Measurements from ENCODE around the gene SMAD4.
A peak's percentile ranks its signal among the peaks of the same experiment; 100 is the strongest.

SMAD4 gene

DNA sequence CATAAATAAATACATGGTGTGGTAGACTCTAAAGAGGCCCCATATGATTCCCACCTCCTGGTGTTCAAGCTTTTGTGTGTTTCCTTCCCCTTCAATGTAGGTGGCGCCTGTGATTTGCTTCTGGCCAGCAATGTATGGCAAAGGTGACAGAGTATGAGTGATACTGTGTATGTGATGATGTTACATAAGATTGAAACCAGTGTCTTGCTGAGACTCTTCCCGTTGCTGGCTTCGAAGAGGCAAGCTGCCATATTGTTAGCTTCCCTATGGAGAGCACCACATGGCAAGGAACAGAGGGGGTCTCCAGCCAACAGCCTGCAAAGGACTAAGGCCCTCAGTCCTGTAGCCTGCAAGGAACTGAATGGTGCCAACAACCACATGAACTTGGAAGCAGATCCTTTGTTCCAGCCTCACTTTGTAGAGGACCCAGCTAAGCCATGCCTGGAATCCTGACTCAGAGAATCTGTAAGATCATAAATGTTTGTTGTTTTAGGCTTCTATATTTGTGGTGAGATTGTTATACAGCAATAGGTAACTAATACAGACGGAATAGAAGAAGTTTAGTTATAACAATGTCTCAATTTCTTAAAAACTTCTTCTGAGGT, 1.7 kb upstream of the SMAD4 start:
- H3K27ac ChIP-seq = peak overlapping the region; percentile 98
- TF ChIP-seq, protein P1, sequence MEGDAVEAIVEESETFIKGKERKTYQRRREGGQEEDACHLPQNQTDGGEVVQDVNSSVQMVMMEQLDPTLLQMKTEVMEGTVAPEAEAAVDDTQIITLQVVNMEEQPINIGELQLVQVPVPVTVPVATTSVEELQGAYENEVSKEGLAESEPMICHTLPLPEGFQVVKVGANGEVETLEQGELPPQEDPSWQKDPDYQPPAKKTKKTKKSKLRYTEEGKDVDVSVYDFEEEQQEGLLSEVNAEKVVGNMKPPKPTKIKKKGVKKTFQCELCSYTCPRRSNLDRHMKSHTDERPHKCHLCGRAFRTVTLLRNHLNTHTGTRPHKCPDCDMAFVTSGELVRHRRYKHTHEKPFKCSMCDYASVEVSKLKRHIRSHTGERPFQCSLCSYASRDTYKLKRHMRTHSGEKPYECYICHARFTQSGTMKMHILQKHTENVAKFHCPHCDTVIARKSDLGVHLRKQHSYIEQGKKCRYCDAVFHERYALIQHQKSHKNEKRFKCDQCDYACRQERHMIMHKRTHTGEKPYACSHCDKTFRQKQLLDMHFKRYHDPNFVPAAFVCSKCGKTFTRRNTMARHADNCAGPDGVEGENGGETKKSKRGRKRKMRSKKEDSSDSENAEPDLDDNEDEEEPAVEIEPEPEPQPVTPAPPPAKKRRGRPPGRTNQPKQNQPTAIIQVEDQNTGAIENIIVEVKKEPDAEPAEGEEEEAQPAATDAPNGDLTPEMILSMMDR (conservative IDR thresholded peaks at IDR 0.05) = no peak

DNA sequence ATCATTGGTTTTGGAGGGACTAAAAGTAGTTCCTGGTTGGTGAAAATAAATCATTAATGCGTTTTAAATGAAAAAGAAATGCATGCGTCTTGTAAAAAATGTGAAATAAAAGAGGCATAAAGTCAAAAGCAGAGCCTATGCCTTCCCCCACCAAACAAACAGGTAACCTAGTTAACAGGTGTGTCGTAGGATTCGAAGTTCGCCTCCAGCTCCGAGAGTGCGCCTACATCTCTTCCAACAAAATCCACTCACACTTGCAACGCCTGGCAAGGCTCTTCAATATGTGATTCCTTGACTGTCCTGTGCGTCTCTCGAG, 677 bp upstream of the SMAD4 start:
- peak overlapping the region; percentile 98 for H3K27ac ChIP-seq
- TF ChIP-seq, protein P1 (conservative IDR thresholded peaks at IDR 0.05) = no peak

DNA sequence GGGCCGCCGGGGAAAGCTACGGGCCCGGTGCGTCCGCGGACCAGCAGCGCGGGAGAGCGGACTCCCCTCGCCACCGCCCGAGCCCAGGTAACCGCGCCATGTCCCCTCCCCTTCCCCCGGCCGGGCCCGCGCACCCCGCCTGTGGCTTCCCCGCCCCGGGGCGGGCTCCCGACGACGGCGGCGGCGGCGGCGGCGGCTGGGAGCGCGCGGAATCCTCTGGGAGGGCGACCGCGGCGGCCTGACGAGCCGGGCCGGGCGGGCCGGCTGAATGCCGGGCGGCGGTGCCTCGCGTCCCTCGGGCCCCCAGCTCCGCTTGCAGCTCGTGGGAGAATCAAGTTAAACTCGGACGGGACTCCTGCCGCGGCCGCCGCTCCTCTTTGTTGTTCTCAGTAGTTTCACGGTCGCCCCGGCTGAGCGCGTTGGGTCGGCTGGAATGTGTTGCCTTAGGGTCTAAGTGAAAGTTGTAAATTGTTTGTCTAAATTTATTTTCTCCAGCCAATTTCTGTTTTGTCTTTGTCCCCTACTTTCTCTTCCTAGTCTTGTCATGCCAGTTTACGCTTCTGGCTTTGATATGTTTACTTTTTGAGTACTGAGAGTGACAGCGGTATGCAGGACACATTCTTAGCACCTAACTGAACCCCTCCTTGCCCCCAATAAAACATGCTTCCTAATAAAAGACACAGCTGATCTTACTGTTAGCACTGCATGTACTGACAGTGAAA, 685 bp downstream of the SMAD4 start:
- TF ChIP-seq, protein P1 (conservative IDR thresholded peaks at IDR 0.05) = no peak
- peak overlapping the region; percentile 98 for H3K27ac ChIP-seq

DNA sequence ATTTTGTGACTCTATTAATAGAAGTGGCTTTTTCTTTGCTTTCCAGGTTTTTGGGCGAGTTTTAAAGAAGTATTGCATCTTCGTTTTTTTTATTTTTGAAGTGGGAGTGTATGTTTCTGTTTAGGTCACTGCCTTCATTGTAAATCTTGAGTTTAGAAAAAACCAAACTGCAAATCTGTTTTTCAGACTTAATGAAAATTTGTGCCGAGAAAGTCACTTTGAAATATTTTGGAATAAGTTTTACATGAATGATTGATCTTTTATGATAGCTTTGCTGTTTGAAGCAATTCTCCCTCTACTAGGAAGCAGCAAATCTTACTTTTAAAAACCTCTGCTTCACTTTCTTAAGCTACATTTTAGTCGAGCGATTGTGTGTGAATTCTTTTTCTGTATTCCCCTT, 2.2 kb downstream of the SMAD4 start:
- TF ChIP-seq, protein P1 (conservative IDR thresholded peaks at IDR 0.05) = no peak
- H3K27ac ChIP-seq = peak overlapping the region; percentile 98

DNA sequence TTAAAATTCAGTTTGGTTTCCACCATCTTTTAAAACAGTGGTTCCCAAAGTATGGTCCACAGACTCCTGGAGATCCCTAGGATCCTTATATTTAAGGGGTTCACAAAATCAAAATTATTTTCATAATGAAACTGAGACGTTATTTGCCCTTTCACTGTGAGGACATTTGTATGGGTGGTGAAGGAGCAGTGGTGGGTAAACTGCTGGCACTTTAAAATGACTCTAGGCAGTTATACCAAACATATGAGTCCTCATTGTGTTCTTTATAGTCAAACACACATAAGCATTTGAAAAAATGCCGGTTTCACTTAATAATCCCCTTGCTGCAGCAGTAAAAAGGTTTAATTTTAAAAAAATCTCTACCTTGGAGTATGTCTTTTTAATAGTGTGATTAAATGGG, 7.2 kb downstream of the SMAD4 start:
- TF ChIP-seq, protein P1 (conservative IDR thresholded peaks at IDR 0.05) = no peak
- H3K27ac ChIP-seq = peak overlapping the region; percentile 34

DNA sequence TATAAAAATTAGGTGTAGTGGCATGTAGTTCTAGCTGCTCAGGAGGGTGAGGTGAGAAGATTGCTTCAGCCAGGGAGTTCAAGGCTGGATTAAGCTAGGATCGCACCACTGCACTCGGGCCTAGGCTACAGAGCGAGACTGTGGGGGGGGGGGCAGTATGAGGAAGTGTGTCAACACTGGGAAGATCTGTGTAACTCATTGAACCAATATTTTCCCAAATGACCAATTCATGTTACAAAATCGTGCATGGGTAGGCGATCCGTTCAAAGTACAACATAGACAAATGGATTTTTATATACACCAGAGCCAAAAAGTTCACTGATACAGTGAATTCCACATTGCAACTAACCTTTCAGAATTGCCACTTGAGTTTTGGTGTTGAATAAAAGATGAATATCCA, 8.1 kb downstream of the SMAD4 start:
- TF ChIP-seq, protein P1 (conservative IDR thresholded peaks at IDR 0.05) = no peak
- H3K27ac ChIP-seq = peak overlapping the region; percentile 34

DNA sequence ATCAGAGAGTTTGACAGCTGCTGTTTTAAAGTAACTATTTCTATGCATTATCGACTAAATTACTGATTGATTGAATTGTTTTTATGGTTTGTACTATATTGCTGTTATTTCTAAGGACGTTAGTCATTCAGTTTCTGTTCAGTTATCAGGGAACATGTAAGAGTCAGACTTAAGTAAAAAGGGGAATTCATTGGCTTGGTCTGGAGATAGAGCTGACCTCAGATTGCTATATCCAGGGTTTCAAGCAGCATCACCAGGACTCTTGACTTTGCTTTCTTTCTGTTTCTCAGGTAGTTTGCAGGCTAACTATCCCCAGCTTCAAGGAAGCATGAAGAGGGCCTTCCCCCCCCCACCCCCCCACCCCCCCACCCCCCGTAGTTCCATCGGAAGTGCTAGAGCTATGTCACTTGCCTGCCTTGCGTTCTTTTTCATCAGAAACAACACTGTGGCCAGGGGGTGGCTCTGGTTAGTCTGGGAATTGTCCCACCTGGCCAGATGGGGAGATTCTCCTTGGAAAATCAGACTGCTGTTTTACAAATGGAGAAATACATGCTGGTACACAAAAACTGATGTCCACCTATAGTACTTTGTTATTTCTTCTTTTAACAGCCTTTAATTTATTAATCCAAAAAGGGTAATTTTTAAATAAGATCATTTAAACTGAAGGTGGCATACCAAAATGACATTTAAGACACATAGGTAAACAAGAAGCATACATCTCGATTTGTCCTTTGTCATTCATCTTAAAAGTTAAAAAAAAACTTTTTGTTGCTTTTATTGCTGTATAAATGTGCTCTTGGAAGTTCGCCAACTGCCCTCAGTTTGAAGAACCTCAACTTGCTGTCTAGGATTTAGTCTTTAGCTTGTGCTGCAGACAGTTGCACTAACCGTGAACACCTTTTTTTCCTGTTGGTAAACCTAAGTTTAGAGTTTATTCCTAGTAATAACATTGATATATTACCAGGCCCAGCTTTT, 9.4 kb downstream of the SMAD4 start:
- no peak overlapping the region for H3K27ac ChIP-seq
- TF ChIP-seq, protein P1 (conservative IDR thresholded peaks at IDR 0.05) = no peak

Measured in VCaP (cell line).